ENCODE measurements around the gene YY2. TPM values are rescaled to one million over a fixed set of nuclear protein-coding genes. Genes with fewer than 3 reads are reported as not detected.

YY2 gene
- total RNA-seq (2.6 and 3.0 TPM in 2 replicates), polyA plus RNA-seq (0.25 and 0.67 TPM in 2 replicates), polyA minus RNA-seq (0.69 and 0.86 TPM in 2 replicates)
- total RNA-seq (2013) = 0.56 TPM

DNA sequence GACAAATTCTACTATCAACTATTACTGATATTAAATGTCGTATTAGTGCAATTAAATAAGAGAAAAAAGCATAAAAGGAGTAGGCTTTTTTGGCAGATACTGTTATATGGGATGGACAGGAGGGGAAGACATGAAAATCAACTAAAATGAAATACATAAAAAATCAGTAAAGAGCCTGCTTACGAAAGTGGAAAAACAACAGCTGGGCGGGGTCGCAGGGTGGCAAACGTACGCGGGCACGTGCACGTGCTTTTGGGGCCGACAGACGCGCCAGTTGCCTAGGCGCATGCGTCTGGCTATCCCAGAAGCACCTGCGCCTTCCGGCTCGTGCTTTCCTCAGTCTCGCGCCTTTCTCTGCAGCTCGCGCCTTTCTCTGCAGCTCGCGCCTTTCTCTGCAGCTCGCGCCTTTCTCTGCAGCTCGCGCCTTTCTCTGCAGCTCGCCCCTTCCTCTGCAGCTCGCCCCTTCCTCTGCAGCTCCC, at the start of gene YY2:
Gene YY2 (plus strand): TSS at position 51 of the 479 bp plus-strand sequence. CDS start 498 bp downstream, outside the sequence.
- no peak within 1 kb of the TSS for H3K9ac ChIP-seq (ENCODE audit: low read length)
- H3K79me2 ChIP-seq (ENCODE audit: control insufficient read depth, insufficient read depth, low read length) = no peaks in the 10 kb centered on the region
- ChIA-PET CTCF (no interaction called here), POLR2A (no interaction called here)
- TF ChIP-seq, protein P1, sequence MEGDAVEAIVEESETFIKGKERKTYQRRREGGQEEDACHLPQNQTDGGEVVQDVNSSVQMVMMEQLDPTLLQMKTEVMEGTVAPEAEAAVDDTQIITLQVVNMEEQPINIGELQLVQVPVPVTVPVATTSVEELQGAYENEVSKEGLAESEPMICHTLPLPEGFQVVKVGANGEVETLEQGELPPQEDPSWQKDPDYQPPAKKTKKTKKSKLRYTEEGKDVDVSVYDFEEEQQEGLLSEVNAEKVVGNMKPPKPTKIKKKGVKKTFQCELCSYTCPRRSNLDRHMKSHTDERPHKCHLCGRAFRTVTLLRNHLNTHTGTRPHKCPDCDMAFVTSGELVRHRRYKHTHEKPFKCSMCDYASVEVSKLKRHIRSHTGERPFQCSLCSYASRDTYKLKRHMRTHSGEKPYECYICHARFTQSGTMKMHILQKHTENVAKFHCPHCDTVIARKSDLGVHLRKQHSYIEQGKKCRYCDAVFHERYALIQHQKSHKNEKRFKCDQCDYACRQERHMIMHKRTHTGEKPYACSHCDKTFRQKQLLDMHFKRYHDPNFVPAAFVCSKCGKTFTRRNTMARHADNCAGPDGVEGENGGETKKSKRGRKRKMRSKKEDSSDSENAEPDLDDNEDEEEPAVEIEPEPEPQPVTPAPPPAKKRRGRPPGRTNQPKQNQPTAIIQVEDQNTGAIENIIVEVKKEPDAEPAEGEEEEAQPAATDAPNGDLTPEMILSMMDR (IDR thresholded peaks at IDR 0.05) = no peak
- no peak for TF ChIP-seq EZH2 (IDR thresholded peaks at IDR 0.05; ENCODE audit: borderline replicate concordance, insufficient read depth, low read depth, low read length, poor library complexity, severe bottlenecking)
- no peak within 1 kb of the TSS for H3K4me3 ChIP-seq (ENCODE audit: control extremely low read depth in 1 of 5, extremely low read depth in 1 of 5, insufficient read depth in 1 of 5, low read depth in 2 of 5, low read length in 4 of 5)
- H3K4me3 Mint-ChIP-seq = no peak within 1 kb of the TSS
- no peaks in the 10 kb centered on the region for H3K27me3 ChIP-seq (replicated peaks in 1 of 4; ENCODE audit: control extremely low read depth in 1 of 4, control insufficient read depth in 3 of 4, insufficient read depth in 4 of 4, low read length in 3 of 4)
- H3K27ac ChIP-seq (ENCODE audit: low read length in 2 of 2) = no peak within 1 kb of the TSS
- intact Hi-C loops (cut with micrococcal nuclease) = no loop called here
- ATAC-seq (ENCODE audit: low read depth) (no peak), DNase-seq (no peak)
- H3K4me1 Mint-ChIP-seq = no peaks in the 10 kb centered on the region
- H2AFZ ChIP-seq (ENCODE audit: insufficient read depth, low read depth, low read length, poor library complexity, severe bottlenecking) = no peak within 1 kb of the TSS
- 100% methylated on average over 9 of the region's 29 CpGs for WGBS (ENCODE audit: insufficient coverage)
- H3K4me1 ChIP-seq (ENCODE audit: control insufficient read depth in 2 of 2, insufficient read depth in 2 of 2, low read length in 2 of 2) = no peaks in the 10 kb centered on the region
- H3K36me3 ChIP-seq (replicated peaks in 1 of 2; ENCODE audit: control extremely low read depth in 1 of 2, control insufficient read depth in 1 of 2, extremely low read depth in 1 of 2, insufficient read depth in 2 of 2, low read length in 1 of 2) = peaks cover 0 to 8% of the 10 kb centered on the region in 2 experiments
- no peak within 1 kb of the TSS for H3K4me2 ChIP-seq (replicated peaks; ENCODE audit: low read depth, low read length, poor library complexity, severe bottlenecking)
- H4K20me1 ChIP-seq (ENCODE audit: control insufficient read depth, insufficient read depth, low read length, poor library complexity, severe bottlenecking) = no peaks in the 10 kb centered on the region
- no peak within 1 kb of the TSS for H3K27ac Mint-ChIP-seq
- H3K27me3 Mint-ChIP-seq = no peaks in the 10 kb centered on the region
- H3K9me3 Mint-ChIP-seq (ENCODE audit: insufficient read depth) = no peaks in the 10 kb centered on the region
- H3K9me3 ChIP-seq (ENCODE audit: control extremely low read depth in 1 of 3, control insufficient read depth in 2 of 3, insufficient read depth in 1 of 3, low read length in 2 of 3) = peaks cover 0 to 4% (median 0%) of the 10 kb centered on the region in 3 donors

DNA sequence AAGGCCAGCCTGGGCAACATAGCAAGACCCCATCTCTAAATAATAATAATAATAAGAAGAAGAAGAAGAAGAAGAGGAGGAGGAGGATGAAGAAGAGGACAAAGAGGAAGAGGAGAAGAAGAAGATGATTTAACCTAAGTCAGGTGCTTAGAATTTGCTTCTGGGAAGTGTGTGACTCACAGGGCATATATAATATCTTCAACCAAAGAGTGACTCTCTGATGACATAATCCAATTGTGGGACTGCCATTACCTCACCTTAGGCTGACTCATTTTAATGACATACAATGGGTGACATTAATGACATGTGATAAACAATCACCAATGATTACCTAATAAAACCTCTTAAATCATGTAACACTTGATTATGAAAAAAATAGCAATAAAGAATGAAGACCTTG, 49.1 kb upstream of the YY2 start:
- Mint-ChIP-seq H3K4me3 (no peak overlapping the region), H3K4me1 (no peaks in the 10 kb centered on the region), H3K27ac (no peak overlapping the region), H3K9me3 (ENCODE audit: insufficient read depth) (no peaks in the 10 kb centered on the region), H3K27me3 (no peaks in the 10 kb centered on the region)
- ChIA-PET POLR2A (no interaction called here), CTCF (no interaction called here)
- Histone ChIP-seq H3K4me2 (replicated peaks; ENCODE audit: low read depth, low read length, poor library complexity, severe bottlenecking) (no peak overlapping the region), H3K79me2 (ENCODE audit: control insufficient read depth, insufficient read depth, low read length) (no peaks in the 10 kb centered on the region), H3K4me1 (ENCODE audit: control insufficient read depth in 2 of 2, insufficient read depth in 2 of 2, low read length in 2 of 2) (no peaks in the 10 kb centered on the region), H3K4me3 (ENCODE audit: control extremely low read depth in 1 of 5, extremely low read depth in 1 of 5, insufficient read depth in 1 of 5, low read depth in 2 of 5, low read length in 4 of 5) (no peak overlapping the region), H3K9me3 (ENCODE audit: control extremely low read depth in 1 of 3, control insufficient read depth in 2 of 3, insufficient read depth in 1 of 3, low read length in 2 of 3) (no peaks in the 10 kb centered on the region), H3K9ac (ENCODE audit: low read length) (no peak overlapping the region), H3K36me3 (replicated peaks in 1 of 2; ENCODE audit: control extremely low read depth in 1 of 2, control insufficient read depth in 1 of 2, extremely low read depth in 1 of 2, insufficient read depth in 2 of 2, low read length in 1 of 2) (no peaks in the 10 kb centered on the region), H3K27me3 (replicated peaks in 1 of 4; ENCODE audit: control extremely low read depth in 1 of 4, control insufficient read depth in 3 of 4, insufficient read depth in 4 of 4, low read length in 3 of 4) (no peaks in the 10 kb centered on the region), H4K20me1 (ENCODE audit: control insufficient read depth, insufficient read depth, low read length, poor library complexity, severe bottlenecking) (no peaks in the 10 kb centered on the region), H3K27ac (ENCODE audit: low read length in 2 of 2) (no peak overlapping the region), H2AFZ (ENCODE audit: insufficient read depth, low read depth, low read length, poor library complexity, severe bottlenecking) (no peak overlapping the region)
- DNase-seq (no peak), ATAC-seq (ENCODE audit: low read depth) (no peak)
- intact Hi-C loops (cut with micrococcal nuclease) = no loop called here
- TF ChIP-seq EZH2 (IDR thresholded peaks at IDR 0.05; ENCODE audit: borderline replicate concordance, insufficient read depth, low read depth, low read length, poor library complexity, severe bottlenecking) = no peak
- TF ChIP-seq, protein P1 (IDR thresholded peaks at IDR 0.05) = no peak

Data from B cell (primary cell).